K562 (cell line): Measurements from ENCODE around the gene HSD17B12.

Experiments
- PCBP1 ChIP-seq: fragments of 200-400 bp; formaldehyde crosslinking; IDR thresholded peaks from 2 replicates; pipeline ENCODE4 v1.6.1; 2018; ENCODE audit warnings: mild to moderate bottlenecking, low read depth, low read length; ENCODE audit not compliant: poor library complexity, severe bottlenecking
- PML ChIP-seq: IDR thresholded peaks from 2 replicates; pipeline ENCODE4 v1.6.1; 2012; ENCODE audit warnings: low read length, inconsistent platforms
- STAT5B ChIP-seq: fragments of 250-450 bp; sonication (Bioruptor Pico); IDR thresholded peaks from 2 replicates; pipeline ENCODE4 v1.8.0; 2021; ENCODE audit warnings: mild to moderate bottlenecking, inconsistent platforms
- ZNF24 ChIP-seq: fragments of 450-650 bp; IDR thresholded peaks from 2 replicates; pipeline ENCODE4 v1.6.1; 2016
- ZNF324 ChIP-seq: fragments of 250-450 bp; sonication (Bioruptor Pico); IDR thresholded peaks from 2 replicates; pipeline ENCODE4 v1.4.0; 2020; ENCODE audit warnings: mild to moderate bottlenecking
- TF ChIP-seq, protein P1 (sequence below), 3 experiments: IDR thresholded peaks in 2 of 3; conservative IDR thresholded peaks in 1 of 3; 2 replicates each; pipeline ENCODE4 v1.5.1; 2011 to 2012; ENCODE audit warnings: low read length in 3 of 3, mild to moderate bottlenecking in 3 of 3, control low read depth in 2 of 3, improper control_type of control experiment in 1 of 3, inconsistent platforms in 1 of 3, low read depth in 1 of 3, mixed read lengths in 1 of 3, moderate library complexity in 1 of 3; ENCODE audit not compliant: insufficient read depth in 2 of 3
- TF ChIP-seq, protein P2 (sequence below): fragments of 250-450 bp; sonication (Bioruptor Pico); IDR thresholded peaks from 2 replicates; pipeline ENCODE4 v1.8.0; 2021; ENCODE audit warnings: mild to moderate bottlenecking, moderate library complexity

DNA sequence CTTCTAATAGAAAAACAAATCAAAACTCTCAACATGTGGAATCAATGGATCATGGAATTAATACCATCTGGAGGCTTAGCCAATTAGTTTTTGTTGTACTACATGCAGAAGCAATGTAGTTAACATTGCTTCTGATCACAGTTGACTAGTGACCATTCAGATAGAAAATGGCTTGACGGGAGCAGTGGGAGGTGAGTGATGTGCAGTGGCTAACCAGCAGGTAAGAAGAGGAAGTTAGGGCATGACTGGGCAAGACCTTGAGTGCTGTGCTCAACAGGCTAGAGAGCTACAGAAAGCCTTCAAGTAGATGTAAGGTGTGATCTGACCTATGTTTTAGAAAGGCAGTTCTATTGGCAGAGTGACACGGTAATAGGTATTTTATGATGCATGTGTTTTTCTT, 139.4 kb downstream of the HSD17B12 start:
- TF ChIP-seq STAT5B (CRISPR knock-in tag) (no peak), PCBP1 (no peak), ZNF324 (CRISPR knock-in tag) (no peak), PML (no peak), ZNF24 (no peak)
- TF ChIP-seq, protein P1, sequence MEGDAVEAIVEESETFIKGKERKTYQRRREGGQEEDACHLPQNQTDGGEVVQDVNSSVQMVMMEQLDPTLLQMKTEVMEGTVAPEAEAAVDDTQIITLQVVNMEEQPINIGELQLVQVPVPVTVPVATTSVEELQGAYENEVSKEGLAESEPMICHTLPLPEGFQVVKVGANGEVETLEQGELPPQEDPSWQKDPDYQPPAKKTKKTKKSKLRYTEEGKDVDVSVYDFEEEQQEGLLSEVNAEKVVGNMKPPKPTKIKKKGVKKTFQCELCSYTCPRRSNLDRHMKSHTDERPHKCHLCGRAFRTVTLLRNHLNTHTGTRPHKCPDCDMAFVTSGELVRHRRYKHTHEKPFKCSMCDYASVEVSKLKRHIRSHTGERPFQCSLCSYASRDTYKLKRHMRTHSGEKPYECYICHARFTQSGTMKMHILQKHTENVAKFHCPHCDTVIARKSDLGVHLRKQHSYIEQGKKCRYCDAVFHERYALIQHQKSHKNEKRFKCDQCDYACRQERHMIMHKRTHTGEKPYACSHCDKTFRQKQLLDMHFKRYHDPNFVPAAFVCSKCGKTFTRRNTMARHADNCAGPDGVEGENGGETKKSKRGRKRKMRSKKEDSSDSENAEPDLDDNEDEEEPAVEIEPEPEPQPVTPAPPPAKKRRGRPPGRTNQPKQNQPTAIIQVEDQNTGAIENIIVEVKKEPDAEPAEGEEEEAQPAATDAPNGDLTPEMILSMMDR (IDR thresholded peaks at IDR 0.05 in 2 of 3, conservative IDR thresholded peaks at IDR 0.05 in 1 of 3; ENCODE audit: insufficient read depth in 2 of 3, low read depth in 1 of 3, low read length in 3 of 3): no peak
- TF ChIP-seq, protein P2, sequence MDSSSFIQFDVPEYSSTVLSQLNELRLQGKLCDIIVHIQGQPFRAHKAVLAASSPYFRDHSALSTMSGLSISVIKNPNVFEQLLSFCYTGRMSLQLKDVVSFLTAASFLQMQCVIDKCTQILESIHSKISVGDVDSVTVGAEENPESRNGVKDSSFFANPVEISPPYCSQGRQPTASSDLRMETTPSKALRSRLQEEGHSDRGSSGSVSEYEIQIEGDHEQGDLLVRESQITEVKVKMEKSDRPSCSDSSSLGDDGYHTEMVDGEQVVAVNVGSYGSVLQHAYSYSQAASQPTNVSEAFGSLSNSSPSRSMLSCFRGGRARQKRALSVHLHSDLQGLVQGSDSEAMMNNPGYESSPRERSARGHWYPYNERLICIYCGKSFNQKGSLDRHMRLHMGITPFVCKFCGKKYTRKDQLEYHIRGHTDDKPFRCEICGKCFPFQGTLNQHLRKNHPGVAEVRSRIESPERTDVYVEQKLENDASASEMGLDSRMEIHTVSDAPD (CRISPR knock-in tag): no peak
